BJ (cell line): ENCODE measurements around the gene KLHDC4. TPM values are rescaled to one million over a fixed set of nuclear protein-coding genes. Genes with fewer than 3 reads are reported as not detected.

Experiments
- CTCF ChIA-PET: fragments of 350-600 bp; formaldehyde crosslinking; extraction: SDS; loops from one replicate; lab custom pipeline; 2021; ENCODE audit warnings: antibody characterized with exemption, inconsistent platforms; lab: Yijun Ruan, JAX
- POLR2A ChIA-PET: fragments of 300-600 bp; sonication (Branson Sonifier 250); formaldehyde crosslinking; extraction: SDS; loops from one replicate; lab custom pipeline; 2021; ENCODE audit warnings: antibody characterized with exemption; lab: Charles Lee
- DNase-seq: peaks from one replicate; pipeline ENCODE4 v3.0.0-alpha.2; 2011; ENCODE audit warnings: low read depth
- H3K27me3 ChIP-seq: 2 replicates; pipeline ENCODE4 v1.6.0; 2011; ENCODE audit warnings: low read length; ENCODE audit not compliant: control insufficient read depth, insufficient read depth
- H3K36me3 ChIP-seq: 2 replicates; pipeline ENCODE4 v1.5.1; 2011; ENCODE audit warnings: low read length; ENCODE audit not compliant: control insufficient read depth, insufficient read depth
- H3K4me3 ChIP-seq: 2 replicates; pipeline ENCODE4 v1.5.1; 2011; ENCODE audit warnings: low read depth, mild to moderate bottlenecking, control low read depth, low read length
- polyA plus RNA-seq: library from polyadenylated mRNA; depleted of rRNA; stranded (reverse); fragments of >200 nt; gene quantifications from 2 replicates; pipeline ENCODE4 v1.2.3, GENCODE V29; 2011
- TF ChIP-seq, protein P1 (sequence below): IDR thresholded peaks from 2 replicates; pipeline ENCODE4 v1.5.1; 2011; ENCODE audit warnings: low read depth, mild to moderate bottlenecking, control low read depth, inconsistent platforms, low read length, moderate library complexity; ENCODE audit not compliant: insufficient read depth

Gene KLHDC4
- polyA plus RNA-seq, 1 experiment: 16.1 TPM

DNA sequence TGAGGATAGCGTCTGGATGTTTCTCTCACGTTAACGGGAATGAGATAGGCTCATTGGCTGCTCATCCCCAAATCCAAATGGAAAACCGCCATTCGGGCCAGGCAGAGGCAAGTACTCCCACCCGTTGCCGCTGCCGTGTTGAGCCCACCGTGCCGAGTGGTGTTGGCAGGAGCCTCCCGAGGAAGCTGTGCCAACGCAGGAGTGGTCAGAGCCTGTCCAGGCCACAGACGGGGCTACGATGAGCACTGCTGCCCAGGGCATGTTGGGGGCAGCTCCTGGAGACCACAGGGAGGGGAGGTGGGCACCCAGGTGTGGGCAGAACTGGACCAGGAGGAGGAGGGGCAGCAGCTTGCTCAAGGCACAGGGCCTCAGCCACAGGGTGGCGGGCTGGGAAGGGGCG is 72.0 kb downstream of the KLHDC4 start:
- DNase-seq: no peak
- CTCF ChIA-PET: interaction anchor here (2.8 kb wide), 1 partner anchor 8 kb away, joined by 16 read pairs; no protein-coding TSS in a partner anchor
- POLR2A ChIA-PET: no interaction called here
- no peak overlapping the region for H3K4me3 ChIP-seq
- no peaks in the 10 kb centered on the region for H3K27me3 ChIP-seq
- H3K36me3 ChIP-seq: no peaks in the 10 kb centered on the region; the same call in 1 of the 2 replicates
- TF ChIP-seq, protein P1, sequence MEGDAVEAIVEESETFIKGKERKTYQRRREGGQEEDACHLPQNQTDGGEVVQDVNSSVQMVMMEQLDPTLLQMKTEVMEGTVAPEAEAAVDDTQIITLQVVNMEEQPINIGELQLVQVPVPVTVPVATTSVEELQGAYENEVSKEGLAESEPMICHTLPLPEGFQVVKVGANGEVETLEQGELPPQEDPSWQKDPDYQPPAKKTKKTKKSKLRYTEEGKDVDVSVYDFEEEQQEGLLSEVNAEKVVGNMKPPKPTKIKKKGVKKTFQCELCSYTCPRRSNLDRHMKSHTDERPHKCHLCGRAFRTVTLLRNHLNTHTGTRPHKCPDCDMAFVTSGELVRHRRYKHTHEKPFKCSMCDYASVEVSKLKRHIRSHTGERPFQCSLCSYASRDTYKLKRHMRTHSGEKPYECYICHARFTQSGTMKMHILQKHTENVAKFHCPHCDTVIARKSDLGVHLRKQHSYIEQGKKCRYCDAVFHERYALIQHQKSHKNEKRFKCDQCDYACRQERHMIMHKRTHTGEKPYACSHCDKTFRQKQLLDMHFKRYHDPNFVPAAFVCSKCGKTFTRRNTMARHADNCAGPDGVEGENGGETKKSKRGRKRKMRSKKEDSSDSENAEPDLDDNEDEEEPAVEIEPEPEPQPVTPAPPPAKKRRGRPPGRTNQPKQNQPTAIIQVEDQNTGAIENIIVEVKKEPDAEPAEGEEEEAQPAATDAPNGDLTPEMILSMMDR: no peak

DNA sequence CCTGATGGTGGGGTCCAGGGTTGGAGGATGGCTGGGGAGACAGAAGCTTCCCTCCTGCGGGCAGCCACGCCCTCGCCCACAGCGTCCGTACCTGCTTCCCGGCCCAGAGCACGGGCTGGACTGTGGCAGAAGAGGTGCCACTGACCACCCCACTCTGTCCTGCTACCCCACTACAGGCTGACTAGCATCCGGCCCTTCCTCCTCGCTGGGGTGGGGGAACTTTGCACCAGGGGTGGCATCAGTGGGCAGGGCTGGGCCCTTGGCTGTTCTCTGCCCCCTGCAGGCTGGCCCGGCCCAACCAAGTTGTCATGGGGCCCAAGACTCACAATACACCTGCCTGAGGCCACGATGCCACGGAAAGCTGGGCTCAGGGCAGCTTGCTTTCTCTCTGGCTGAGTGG is 73.0 kb downstream of the KLHDC4 start:
- H3K36me3 ChIP-seq: no peaks in the 10 kb centered on the region; the same call in 1 of the 2 replicates
- ChIA-PET POLR2A (no interaction called here), CTCF (interaction anchor here (2.8 kb wide), 1 partner anchor 9 kb away, joined by 16 read pairs; no protein-coding TSS in a partner anchor)
- no peaks in the 10 kb centered on the region for H3K27me3 ChIP-seq
- H3K4me3 ChIP-seq: no peak overlapping the region
- TF ChIP-seq, protein P1: no peak
- DNase-seq: no peak

DNA sequence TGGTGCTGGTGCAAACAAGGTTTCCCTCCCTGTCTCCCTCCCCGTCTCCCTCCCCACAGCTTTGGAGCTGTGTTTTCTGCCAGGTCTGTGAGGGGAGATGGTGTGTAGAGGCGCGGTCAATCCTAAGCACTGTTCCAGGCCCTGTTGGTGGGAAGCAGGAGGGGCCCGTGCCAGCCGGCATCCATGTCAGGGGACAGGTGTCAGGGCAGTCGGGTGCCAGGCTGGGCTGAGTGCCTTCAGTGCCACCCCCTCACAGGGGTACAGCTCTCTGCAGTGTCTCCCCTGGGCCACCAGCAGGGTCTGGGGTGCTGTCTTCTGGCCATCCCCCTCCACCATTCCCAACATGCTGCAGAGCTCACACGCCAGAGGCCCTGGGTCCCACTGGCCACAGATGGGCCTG is 73.6 kb downstream of the KLHDC4 start:
- ChIA-PET POLR2A (no interaction called here), CTCF (interaction anchor here (2.8 kb wide), 1 partner anchor 10 kb away, joined by 16 read pairs; no protein-coding TSS in a partner anchor)
- TF ChIP-seq, protein P1: no peak
- no peak overlapping the region for H3K4me3 ChIP-seq
- H3K27me3 ChIP-seq: 0 out of 2 replicates have a peak, but pooled peaks cover 1% of the 10 kb centered on the region
- DNase-seq: no peak
- no peaks in the 10 kb centered on the region; the same call in 1 of the 2 replicates for H3K36me3 ChIP-seq

DNA sequence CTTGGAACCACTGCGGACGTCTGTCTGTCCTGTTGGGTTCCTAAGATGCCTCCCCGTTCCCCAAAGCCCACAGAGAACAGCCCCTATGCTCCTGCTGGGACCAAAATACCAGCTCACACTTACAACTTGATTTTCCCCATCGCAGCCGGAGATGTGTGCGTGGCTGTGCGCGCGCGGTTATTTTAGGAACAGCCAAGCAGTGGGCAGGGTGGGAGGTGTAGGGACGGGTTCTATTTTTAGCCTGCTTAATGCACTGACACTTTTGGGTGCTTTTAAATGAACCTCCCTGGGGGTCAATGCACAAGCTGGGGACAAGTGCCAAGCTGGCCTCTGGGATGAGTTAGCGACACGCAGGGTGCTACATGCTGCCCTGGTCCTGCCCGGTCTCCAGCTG is 74.1 kb downstream of the KLHDC4 start:
- POLR2A ChIA-PET: no interaction called here
- no peak overlapping the region for H3K4me3 ChIP-seq
- TF ChIP-seq, protein P1: no peak
- H3K36me3 ChIP-seq: no peaks in the 10 kb centered on the region
- CTCF ChIA-PET: interaction anchor here (2.8 kb wide), 1 partner anchor 11 kb away, joined by 16 read pairs; no protein-coding TSS in a partner anchor
- DNase-seq: no peak
- 0 out of 2 replicates have a peak, but pooled peaks cover 1% of the 10 kb centered on the region for H3K27me3 ChIP-seq

DNA sequence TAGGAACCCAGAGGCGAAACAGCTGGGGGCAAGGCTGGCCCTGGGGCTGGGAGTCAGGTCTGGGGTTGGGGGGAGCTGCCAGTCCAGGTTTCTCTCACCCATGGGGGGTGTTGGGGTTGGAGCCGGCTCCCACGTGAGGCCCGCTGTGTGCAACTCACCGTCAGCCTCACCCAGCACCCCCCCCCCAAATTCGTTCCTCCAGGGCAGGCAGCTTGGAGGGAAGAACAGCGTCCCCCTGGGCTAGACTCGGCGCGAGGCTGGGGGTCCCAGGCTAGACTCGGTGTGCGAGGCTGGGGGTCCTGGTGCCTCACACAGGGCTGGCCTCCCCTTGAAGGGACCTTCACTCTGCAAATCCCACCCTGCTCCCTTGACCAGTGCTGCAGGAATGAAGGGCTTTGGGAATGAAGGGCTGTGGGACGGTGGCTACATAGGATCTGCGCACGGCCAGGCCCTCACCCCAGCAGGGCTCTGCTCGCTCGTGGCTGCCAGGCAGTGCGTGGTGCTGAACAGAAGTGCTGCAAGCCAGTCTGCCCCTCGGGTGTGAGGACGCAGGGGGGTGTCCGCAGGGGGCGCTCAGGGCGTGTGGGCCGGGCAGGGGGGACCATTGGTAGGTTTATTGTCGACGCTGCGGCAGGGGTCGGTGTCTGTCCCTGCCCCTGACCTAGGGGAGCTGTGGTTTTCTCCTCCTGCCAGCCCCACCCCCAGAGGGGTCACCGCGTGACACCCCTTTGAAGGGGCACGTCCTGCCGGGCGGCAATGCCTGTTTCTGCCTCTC is 74.7 kb downstream of the KLHDC4 start:
- no peak overlapping the region for H3K4me3 ChIP-seq
- TF ChIP-seq, protein P1: no peak
- H3K36me3 ChIP-seq: no peaks in the 10 kb centered on the region
- no peak for DNase-seq
- ChIA-PET CTCF (interaction anchor here (1.7 to 2.8 kb wide), 2 partner anchors 11 to 12 kb away, joined by 5 to 16 read pairs; no protein-coding TSS in a partner anchor), POLR2A (no interaction called here)
- peaks cover 1% of the 10 kb centered on the region; the same call in 1 of the 2 replicates for H3K27me3 ChIP-seq
